ENCODE data around the gene GRK4. TPM values are rescaled to one million over a fixed set of nuclear protein-coding genes. Genes with fewer than 3 reads are reported as not detected.
"Not testable (repeated sequence)": the region's sequence is repeated elsewhere in the genome, so short reads cannot be mapped to it uniquely, and the experiment has no call there.

Gene GRK4
- total RNA-seq, 1 donor from 2014 or later, result 9.0 TPM

DNA sequence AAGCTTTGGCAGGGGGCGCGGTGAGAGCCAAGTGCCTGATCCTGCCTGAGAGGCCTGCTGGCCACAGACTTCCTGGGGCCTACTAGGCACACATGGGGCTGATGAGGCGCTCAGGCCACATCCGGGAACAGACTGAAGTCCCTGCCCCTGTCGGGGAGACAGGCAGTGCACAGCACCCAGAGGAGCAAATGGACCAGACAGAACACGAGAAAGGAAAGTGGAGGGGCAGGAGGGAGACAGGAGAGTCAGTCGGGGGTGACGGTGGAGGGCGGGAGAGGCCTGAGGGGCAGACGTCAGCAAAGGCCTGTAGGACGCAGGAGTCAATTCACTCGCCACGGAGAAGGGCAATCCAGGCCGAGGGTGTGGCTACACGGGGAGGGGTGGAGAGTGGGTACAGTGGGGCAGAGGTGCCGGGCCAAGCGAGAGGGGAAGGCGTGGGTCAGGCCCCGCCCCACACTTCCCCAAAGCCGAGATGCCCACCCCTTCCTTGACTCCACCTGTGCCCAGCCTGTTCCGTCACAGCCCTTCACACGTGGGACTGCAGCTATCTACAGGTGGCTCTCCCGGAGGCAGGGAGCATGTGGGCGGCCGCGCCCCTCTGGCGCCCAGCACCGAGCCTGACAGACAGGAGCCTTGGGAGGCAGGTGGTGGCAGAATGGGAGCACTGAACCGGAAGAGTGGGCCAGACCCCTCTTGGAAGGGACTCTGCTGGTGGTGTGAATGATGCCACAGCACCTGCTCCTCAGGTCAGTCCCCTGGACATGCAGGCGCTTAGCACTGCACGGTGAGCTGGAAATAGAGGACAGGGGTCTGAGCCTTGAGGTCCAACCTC is 20.6 kb upstream of the GRK4 start:
- Histone ChIP-seq H3K27me3 (ENCODE audit: low read depth) (no peaks in the 10 kb centered on the region), H3K4me1 (peaks cover 6% of the 10 kb centered on the region), H3K4me3 (no peak overlapping the region), H3K9me3 (replicated peaks) (no peaks in the 10 kb centered on the region), H3K27ac (replicated peaks) (no peak overlapping the region), H3K36me3 (peaks cover 97% of the 10 kb centered on the region)
- TF ChIP-seq, protein P1, sequence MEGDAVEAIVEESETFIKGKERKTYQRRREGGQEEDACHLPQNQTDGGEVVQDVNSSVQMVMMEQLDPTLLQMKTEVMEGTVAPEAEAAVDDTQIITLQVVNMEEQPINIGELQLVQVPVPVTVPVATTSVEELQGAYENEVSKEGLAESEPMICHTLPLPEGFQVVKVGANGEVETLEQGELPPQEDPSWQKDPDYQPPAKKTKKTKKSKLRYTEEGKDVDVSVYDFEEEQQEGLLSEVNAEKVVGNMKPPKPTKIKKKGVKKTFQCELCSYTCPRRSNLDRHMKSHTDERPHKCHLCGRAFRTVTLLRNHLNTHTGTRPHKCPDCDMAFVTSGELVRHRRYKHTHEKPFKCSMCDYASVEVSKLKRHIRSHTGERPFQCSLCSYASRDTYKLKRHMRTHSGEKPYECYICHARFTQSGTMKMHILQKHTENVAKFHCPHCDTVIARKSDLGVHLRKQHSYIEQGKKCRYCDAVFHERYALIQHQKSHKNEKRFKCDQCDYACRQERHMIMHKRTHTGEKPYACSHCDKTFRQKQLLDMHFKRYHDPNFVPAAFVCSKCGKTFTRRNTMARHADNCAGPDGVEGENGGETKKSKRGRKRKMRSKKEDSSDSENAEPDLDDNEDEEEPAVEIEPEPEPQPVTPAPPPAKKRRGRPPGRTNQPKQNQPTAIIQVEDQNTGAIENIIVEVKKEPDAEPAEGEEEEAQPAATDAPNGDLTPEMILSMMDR (IDR thresholded peaks at IDR 0.05; ENCODE audit: borderline replicate concordance), result no peak
- intact Hi-C loops (cut with micrococcal nuclease), result no loop called here
- DNase-seq, result no peak

DNA sequence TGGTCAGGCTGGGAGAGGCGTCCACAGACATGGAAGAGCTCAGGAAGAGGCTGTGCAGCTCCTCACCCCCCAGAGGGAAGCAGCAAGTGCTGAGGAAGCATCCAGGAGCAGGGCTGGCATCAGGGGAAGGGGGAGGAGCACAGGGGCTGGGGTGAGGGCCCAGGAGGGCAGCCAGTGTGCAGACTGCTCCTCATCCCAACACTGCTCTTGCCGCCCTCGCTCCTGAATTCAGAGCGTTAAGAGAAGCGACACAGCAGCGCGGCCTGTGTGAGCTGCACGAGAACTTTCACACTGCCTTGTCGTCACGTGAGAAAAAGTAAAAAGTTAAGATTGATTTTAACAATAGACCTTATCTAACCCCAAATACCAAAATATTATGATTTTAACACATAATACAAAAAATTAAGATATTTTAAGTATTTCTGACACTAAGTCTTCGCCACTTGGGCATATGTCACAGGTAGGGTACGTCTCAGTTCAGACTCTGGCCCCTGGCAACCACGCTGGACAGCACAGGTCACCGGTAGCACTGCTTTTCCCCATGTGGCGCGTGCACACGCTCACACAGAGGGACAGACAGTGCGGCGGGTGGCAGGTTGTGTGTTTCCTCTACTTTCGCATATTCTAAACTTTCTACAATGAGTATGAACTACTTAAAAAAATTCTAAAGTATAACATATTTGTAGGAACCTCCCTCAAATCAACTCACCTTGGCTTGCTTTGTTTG is 19.8 kb upstream of the GRK4 start:
- TF ChIP-seq, protein P1 (IDR thresholded peaks at IDR 0.05; ENCODE audit: borderline replicate concordance), result no peak
- Histone ChIP-seq H3K36me3 (peaks cover 96% of the 10 kb centered on the region), H3K4me1 (peaks cover 13% of the 10 kb centered on the region), H3K9me3 (replicated peaks) (no peaks in the 10 kb centered on the region), H3K27me3 (ENCODE audit: low read depth) (no peaks in the 10 kb centered on the region), H3K4me3 (no peak overlapping the region), H3K27ac (replicated peaks) (no peak overlapping the region)
- intact Hi-C loops (cut with micrococcal nuclease), result no loop called here
- no peak for DNase-seq

GRCh38 chr4:2944091-2944482 is 19.3 kb upstream of the GRK4 start:
- intact Hi-C loops (cut with micrococcal nuclease), result no loop called here
- TF ChIP-seq, protein P1 (IDR thresholded peaks at IDR 0.05; ENCODE audit: borderline replicate concordance), result no peak
- Histone ChIP-seq H3K4me3 (no peak overlapping the region), H3K36me3 (peaks cover 96% of the 10 kb centered on the region), H3K4me1 (peaks cover 16% of the 10 kb centered on the region), H3K27me3 (ENCODE audit: low read depth) (no peaks in the 10 kb centered on the region), H3K27ac (replicated peaks) (no peak overlapping the region), H3K9me3 (replicated peaks) (no peaks in the 10 kb centered on the region)
- DNase-seq, result no peak

- H3K27me3 ChIP-seq (ENCODE audit: low read depth), result no peaks in the 10 kb centered on the region
- TF ChIP-seq, protein P1 (IDR thresholded peaks at IDR 0.05; ENCODE audit: borderline replicate concordance), result no peak
- H3K9me3 ChIP-seq (replicated peaks), result no peaks in the 10 kb centered on the region
- H3K36me3 ChIP-seq, result peaks cover 96% of the 10 kb centered on the region
- H3K4me1 ChIP-seq, result peaks cover 16% of the 10 kb centered on the region
- DNase-seq, result no peak
- intact Hi-C loops (cut with micrococcal nuclease), result no loop called here
- H3K4me3 ChIP-seq, result no peak overlapping the region
- no peak overlapping the region for H3K27ac ChIP-seq (replicated peaks)
These were observed 18.5 kb upstream of the GRK4 start for GRCh38 chr4:2944586-2945526.

DNA sequence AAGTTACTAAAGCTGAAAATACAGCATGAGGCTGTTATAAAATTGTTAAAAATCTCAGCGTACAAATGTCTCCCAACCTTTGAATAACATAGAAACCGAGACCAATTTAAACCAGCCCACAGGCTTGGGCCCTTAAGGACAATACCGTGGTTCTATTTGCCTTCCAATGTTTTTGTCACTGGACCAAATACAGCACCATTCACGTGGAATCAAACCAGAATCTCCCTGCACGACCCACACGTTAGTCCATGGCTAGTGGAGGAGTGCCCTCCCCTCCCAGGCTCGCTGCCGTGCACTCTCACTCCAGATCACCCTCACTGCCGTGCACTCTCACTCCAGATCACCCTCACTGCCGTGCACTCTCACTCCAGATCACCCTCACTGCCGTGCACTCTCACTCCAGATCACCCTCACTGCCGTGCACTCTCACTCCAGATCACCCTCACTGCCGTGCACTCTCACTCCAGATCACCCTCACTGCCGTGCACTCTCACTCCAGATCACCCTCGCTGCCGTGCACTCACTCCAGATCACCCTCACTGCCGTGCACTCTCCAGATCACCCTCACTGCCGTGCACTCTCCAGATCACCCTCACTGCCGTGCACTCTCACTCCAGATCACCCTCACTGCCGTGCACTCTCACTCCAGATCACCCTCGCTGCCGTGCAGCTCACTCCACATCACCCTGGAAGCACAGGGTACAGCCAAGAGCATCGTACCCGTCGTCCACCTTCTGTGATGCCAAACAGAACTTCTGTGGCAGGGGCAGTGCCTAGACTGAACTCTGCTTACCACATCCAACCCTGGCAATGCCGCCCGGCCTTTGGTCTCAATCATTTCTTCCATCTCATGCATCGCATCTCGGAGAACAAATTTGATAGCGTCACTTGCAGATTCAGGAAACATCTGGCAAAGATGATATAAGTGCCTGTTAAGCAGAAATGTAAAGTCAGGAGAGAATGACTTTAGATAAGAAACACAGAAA is 17.5 kb upstream of the GRK4 start:
- H3K27me3 ChIP-seq (ENCODE audit: low read depth); H3K4me3 ChIP-seq; intact Hi-C loops (cut with micrococcal nuclease); H3K9me3 ChIP-seq (replicated peaks); H3K27ac ChIP-seq (replicated peaks); DNase-seq: not testable (repeated sequence)
- H3K4me1 ChIP-seq, result peaks cover 16% of the 10 kb centered on the region
- peaks cover 96% of the 10 kb centered on the region for H3K36me3 ChIP-seq
